H9 (cell line): ENCODE measurements around the gene OR2T10. TPM values are rescaled to one million over a fixed set of nuclear protein-coding genes. Genes with fewer than 3 reads are reported as not detected.

Experiments
- DNase-seq: peaks from one replicate; pipeline ENCODE4 v3.0.0-alpha.2; 2017
- H2AFZ ChIP-seq: one replicate; pipeline ENCODE4 v1.6.1; 2013; ENCODE audit warnings: mild to moderate bottlenecking, low read length, control low read depth, moderate library complexity
- H2AK5ac ChIP-seq: 2 replicates; pipeline ENCODE4 v1.6.1; 2013; ENCODE audit warnings: low read length, control low read depth, mixed read lengths; ENCODE audit not compliant: insufficient read length
- H2BK120ac ChIP-seq: one replicate; pipeline ENCODE4 v1.6.1; 2013; ENCODE audit warnings: low read depth, mild to moderate bottlenecking, low read length, control low read depth, inconsistent platforms; ENCODE audit not compliant: poor library complexity, severe bottlenecking
- H2BK12ac ChIP-seq: 2 replicates; pipeline ENCODE4 v1.6.1; 2013; ENCODE audit warnings: low read length, control low read depth, mixed read lengths, low read depth; ENCODE audit not compliant: insufficient read length
- H2BK15ac ChIP-seq: 2 replicates; pipeline ENCODE4 v1.6.1; 2013; ENCODE audit warnings: low read depth, low read length, control low read depth
- H2BK20ac ChIP-seq: one replicate; pipeline ENCODE4 v1.6.1; 2013; ENCODE audit warnings: low read depth, mild to moderate bottlenecking, low read length, control low read depth, inconsistent platforms; ENCODE audit not compliant: poor library complexity, severe bottlenecking
- H2BK5ac ChIP-seq: 2 replicates; pipeline ENCODE4 v1.6.1; 2013; ENCODE audit warnings: low read length, control low read depth, mixed read lengths; ENCODE audit not compliant: insufficient read length
- H3K14ac ChIP-seq: 2 replicates; pipeline ENCODE4 v1.6.1; 2013; ENCODE audit warnings: low read length, control low read depth; ENCODE audit not compliant: insufficient read depth
- H3K18ac ChIP-seq: 2 replicates; pipeline ENCODE4 v1.6.1; 2013; ENCODE audit warnings: low read depth, mild to moderate bottlenecking, mixed read lengths, low read length, control low read depth; ENCODE audit not compliant: insufficient read length
- H3K23ac ChIP-seq: 2 replicates; pipeline ENCODE4 v1.6.1; 2013; ENCODE audit warnings: low read length, control low read depth, mixed read lengths, low read depth; ENCODE audit not compliant: insufficient read length
- H3K23me2 ChIP-seq: 2 replicates; pipeline ENCODE4 v1.6.1; 2013; ENCODE audit warnings: low read depth, mild to moderate bottlenecking, mixed read lengths, low read length, control low read depth; ENCODE audit not compliant: insufficient read length, poor library complexity, severe bottlenecking
- H3K27ac ChIP-seq: 2 replicates; pipeline ENCODE4 v1.5.1; 2013; ENCODE audit warnings: low read length, control low read depth, mixed read lengths, low read depth; ENCODE audit not compliant: insufficient read length
- H3K27me3 ChIP-seq: 2 replicates; pipeline ENCODE4 v1.6.1; 2013; ENCODE audit warnings: low read length, control low read depth, inconsistent platforms; ENCODE audit not compliant: insufficient read depth
- H3K4ac ChIP-seq: 2 replicates; pipeline ENCODE4 v1.6.1; 2013; ENCODE audit warnings: low read depth, mild to moderate bottlenecking, control low read depth, inconsistent platforms, low read length, moderate library complexity
- H3K4me1 ChIP-seq: 2 replicates; pipeline ENCODE4 v1.6.1; 2013; ENCODE audit warnings: low read length, control low read depth, inconsistent platforms; ENCODE audit not compliant: insufficient read depth
- H3K4me2 ChIP-seq: 2 replicates; pipeline ENCODE4 v1.6.1; 2013; ENCODE audit warnings: low read length, control low read depth, mixed read lengths; ENCODE audit not compliant: insufficient read length, insufficient read depth
- H3K56ac ChIP-seq: 2 replicates; pipeline ENCODE4 v1.6.1; 2013; ENCODE audit warnings: low read depth, mild to moderate bottlenecking, mixed read lengths, low read length, control low read depth; ENCODE audit not compliant: insufficient read length
- H3K79me1 ChIP-seq: 2 replicates; pipeline ENCODE4 v1.6.1; 2013; ENCODE audit warnings: low read depth, mild to moderate bottlenecking, moderate library complexity, low read length, control low read depth, inconsistent platforms; ENCODE audit not compliant: insufficient read depth, poor library complexity, severe bottlenecking
- H3K79me2 ChIP-seq: 2 replicates; pipeline ENCODE4 v1.6.1; 2013; ENCODE audit warnings: low read length, control low read depth, inconsistent platforms; ENCODE audit not compliant: insufficient read depth
- H3K9ac ChIP-seq: 2 replicates; pipeline ENCODE4 v1.6.1; 2013; ENCODE audit warnings: low read length, control low read depth, mixed read lengths; ENCODE audit not compliant: insufficient read length; ENCODE audit errors: extremely low read depth
- H3K9me3 ChIP-seq: one replicate; pipeline ENCODE4 v1.6.1; 2013; ENCODE audit warnings: low read depth, low read length, inconsistent platforms; ENCODE audit not compliant: control insufficient read depth
- H3T11ph ChIP-seq: one replicate; pipeline ENCODE4 v1.6.1; 2013; ENCODE audit warnings: mild to moderate bottlenecking, low read length, control low read depth, inconsistent platforms
- H4K20me1 ChIP-seq: one replicate; pipeline ENCODE4 v1.6.1; 2013; ENCODE audit not compliant: control insufficient read depth, insufficient read length, insufficient read depth
- H4K5ac ChIP-seq: 2 replicates; pipeline ENCODE4 v1.6.1; 2013; ENCODE audit warnings: low read depth, mild to moderate bottlenecking, mixed read lengths, low read length, control low read depth; ENCODE audit not compliant: insufficient read length
- H4K8ac ChIP-seq: replicated peaks from 2 replicates; pipeline ENCODE4 v1.6.1; 2013; ENCODE audit warnings: low read length, control low read depth, mixed read lengths, low read depth; ENCODE audit not compliant: insufficient read length
- H4K91ac ChIP-seq: 2 replicates; pipeline ENCODE4 v1.6.1; 2013; ENCODE audit warnings: low read depth, mild to moderate bottlenecking, moderate library complexity, mixed read lengths, low read length, control low read depth; ENCODE audit not compliant: insufficient read length
- H3K27ac Mint-ChIP-seq, 3 experiments: 2 replicates in 2 of 3; 3 replicates in 1 of 3; pipeline ENCODE4 v1.8.0; 2020 to 2021; ENCODE audit warnings: mixed read lengths in 3 of 3, mild to moderate bottlenecking in 1 of 3, moderate library complexity in 1 of 3
- H3K27me3 Mint-ChIP-seq: 2 replicates; pipeline ENCODE4 v1.8.0; 2021; ENCODE audit warnings: low read depth, mild to moderate bottlenecking, moderate library complexity, mixed read lengths
- H3K36me3 Mint-ChIP-seq, 3 experiments: 2 replicates in 2 of 3; 3 replicates in 1 of 3; pipeline ENCODE4 v1.8.0; 2020 to 2021; ENCODE audit warnings: low read depth in 3 of 3, mixed read lengths in 3 of 3; ENCODE audit not compliant: insufficient read depth in 1 of 3
- H3K4me1 Mint-ChIP-seq, 2 experiments: 2 replicates each; pipeline ENCODE4 v1.8.0; 2020; ENCODE audit warnings: mixed read lengths in 2 of 2
- H3K4me3 Mint-ChIP-seq, 2 experiments: 2 replicates in 1 of 2; 3 replicates in 1 of 2; pipeline ENCODE4 v1.8.0; 2020 to 2021; ENCODE audit warnings: mild to moderate bottlenecking in 2 of 2, mixed read lengths in 2 of 2, moderate library complexity in 1 of 2
- H3K9me3 Mint-ChIP-seq, 2 experiments: 2 replicates in 1 of 2; 3 replicates in 1 of 2; pipeline ENCODE4 v1.8.0; 2020; ENCODE audit warnings: mild to moderate bottlenecking in 2 of 2, mixed read lengths in 2 of 2, moderate library complexity in 1 of 2
- WGBS: extraction: QIAGEN DNeasy Blood & Tissue Kit; methylation state at CpG from one replicate; pipeline ENCODE4 v1.1.7; 2013; ENCODE audit warnings: missing lambda C conversion rate, low lambda C conversion rate, mixed read lengths; ENCODE audit not compliant: insufficient read length; ENCODE audit errors: extremely low coverage; 5-methylcytosine and 5-hydroxymethylcytosine counted together
- total RNA-seq: library from RNA; stranded (reverse); gene quantifications from 2 replicates; pipeline ENCODE4 v1.2.1, GENCODE V29; 2021
- TF ChIP-seq, protein P1 (sequence below): fragments of 200-600 bp; sonication (generic); conservative IDR thresholded peaks from 3 replicates; pipeline ENCODE4 v1.8.0; 2021; ENCODE audit warnings: antibody characterized with exemption, mild to moderate bottlenecking

The OR2T10 gene
- total RNA-seq, 1 experiment from 2014 or later = not detected

DNA sequence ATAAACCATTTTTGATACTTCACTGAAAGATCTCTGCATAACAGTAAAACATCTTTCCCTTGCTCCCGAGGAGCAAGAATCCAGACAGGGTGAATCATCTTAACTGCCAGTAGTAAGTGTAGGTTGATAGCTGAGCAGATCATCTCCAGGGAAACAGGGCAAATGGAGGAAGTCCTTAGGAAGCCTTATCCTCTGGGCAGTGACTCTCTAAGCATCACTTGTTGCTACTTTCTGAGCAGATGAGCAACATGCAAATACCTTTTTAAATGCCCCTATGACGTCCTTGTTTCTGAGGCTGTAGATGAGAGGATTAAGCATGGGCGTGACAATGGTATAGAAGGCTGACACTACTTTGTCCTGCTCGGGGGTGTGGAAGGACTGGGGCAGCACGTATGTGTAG, 28.5 kb upstream of the OR2T10 start:
- Histone ChIP-seq H3K23me2 (no peaks in the 10 kb centered on the region), H2BK20ac (no peak overlapping the region), H2BK12ac (no peak overlapping the region), H3K14ac (no peak overlapping the region), H2BK120ac (no peak overlapping the region), H4K20me1 (no peaks in the 10 kb centered on the region), H3K18ac (no peak overlapping the region), H3T11ph (no peak overlapping the region), H2AK5ac (no peak overlapping the region), H3K23ac (no peak overlapping the region), H3K27me3 (no peaks in the 10 kb centered on the region), H3K79me1 (no peaks in the 10 kb centered on the region), H2AFZ (no peak overlapping the region), H3K9me3 (peaks cover 90% of the 10 kb centered on the region), H3K4ac (no peak overlapping the region), H3K4me1 (no peaks in the 10 kb centered on the region), H4K8ac (no peak overlapping the region), H3K79me2 (no peaks in the 10 kb centered on the region), H4K91ac (no peak overlapping the region), H3K56ac (no peak overlapping the region), H2BK15ac (no peak overlapping the region), H3K9ac (no peak overlapping the region), H4K5ac (no peak overlapping the region), H3K4me2 (no peak overlapping the region), H2BK5ac (no peak overlapping the region), H3K27ac (no peak overlapping the region)
- DNase-seq = no peak
- H3K27ac Mint-ChIP-seq = no peak overlapping the region
- peaks cover 4 to 14% (median 4%) of the 10 kb centered on the region in 3 experiments; a peak in 6 of 7 replicates for H3K36me3 Mint-ChIP-seq
- WGBS = no CpG with 5 or more reads among the region's 5 CpGs
- H3K27me3 Mint-ChIP-seq = no peaks in the 10 kb centered on the region; the same call in 1 of the 2 replicates
- H3K9me3 Mint-ChIP-seq = peaks cover 40 to 51% of the 10 kb centered on the region in 2 experiments
- H3K4me3 Mint-ChIP-seq = no peak overlapping the region
- TF ChIP-seq, protein P1, sequence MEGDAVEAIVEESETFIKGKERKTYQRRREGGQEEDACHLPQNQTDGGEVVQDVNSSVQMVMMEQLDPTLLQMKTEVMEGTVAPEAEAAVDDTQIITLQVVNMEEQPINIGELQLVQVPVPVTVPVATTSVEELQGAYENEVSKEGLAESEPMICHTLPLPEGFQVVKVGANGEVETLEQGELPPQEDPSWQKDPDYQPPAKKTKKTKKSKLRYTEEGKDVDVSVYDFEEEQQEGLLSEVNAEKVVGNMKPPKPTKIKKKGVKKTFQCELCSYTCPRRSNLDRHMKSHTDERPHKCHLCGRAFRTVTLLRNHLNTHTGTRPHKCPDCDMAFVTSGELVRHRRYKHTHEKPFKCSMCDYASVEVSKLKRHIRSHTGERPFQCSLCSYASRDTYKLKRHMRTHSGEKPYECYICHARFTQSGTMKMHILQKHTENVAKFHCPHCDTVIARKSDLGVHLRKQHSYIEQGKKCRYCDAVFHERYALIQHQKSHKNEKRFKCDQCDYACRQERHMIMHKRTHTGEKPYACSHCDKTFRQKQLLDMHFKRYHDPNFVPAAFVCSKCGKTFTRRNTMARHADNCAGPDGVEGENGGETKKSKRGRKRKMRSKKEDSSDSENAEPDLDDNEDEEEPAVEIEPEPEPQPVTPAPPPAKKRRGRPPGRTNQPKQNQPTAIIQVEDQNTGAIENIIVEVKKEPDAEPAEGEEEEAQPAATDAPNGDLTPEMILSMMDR = no peak
- no peaks in the 10 kb centered on the region for H3K4me1 Mint-ChIP-seq
